Kidney tubule cell (primary cell): ENCODE results near the gene FMO2.
"Not testable (repeated sequence)": the region's sequence is repeated elsewhere in the genome, so short reads cannot be mapped to it uniquely, and the experiment has no call there.

Experiments
- DNase-seq: peaks from one replicate; pipeline ENCODE4 v3.0.0-alpha.2; 2018; ENCODE audit warnings: low spot score

FMO2 gene

GRCh38 chr1:171219346-171220080 is 34.4 kb downstream of the FMO2 start:
- DNase-seq = peak; percentile 37

GRCh38 chr1:171220081-171220420 is 35.0 kb downstream of the FMO2 start:
- DNase-seq = peak; percentile 80

- no peak for DNase-seq
Measured at GRCh38 chr1:171220581-171221054, 35.5 kb downstream of the FMO2 start.

- peak; percentile 28 for DNase-seq
Measured at GRCh38 chr1:171221665-171222591, 36.8 kb downstream of the FMO2 start.

GRCh38 chr1:171222936-171223335 is 37.8 kb downstream of the FMO2 start:
- no peak for DNase-seq

GRCh38 chr1:171224257-171224656 is 39.2 kb downstream of the FMO2 start:
- DNase-seq = peak; percentile 13

GRCh38 chr1:171226747-171227370 is 41.8 kb downstream of the FMO2 start:
- DNase-seq = peak; percentile 73

GRCh38 chr1:171231326-171231725 is 46.2 kb downstream of the FMO2 start:
- DNase-seq = no peak

GRCh38 chr1:171233183-171233582 is 48.1 kb downstream of the FMO2 start:
- DNase-seq = no peak

- DNase-seq = not testable (repeated sequence)
Measured at GRCh38 chr1:171236231-171236630, 51.1 kb downstream of the FMO2 start.

- DNase-seq = no peak
Measured at GRCh38 chr1:171243878-171244277, 58.8 kb downstream of the FMO2 start.

GRCh38 chr1:171245458-171246064 is 60.5 kb downstream of the FMO2 start:
- peak; percentile 49 for DNase-seq

- no peak for DNase-seq
Measured at GRCh38 chr1:171247501-171247900, 62.4 kb downstream of the FMO2 start.

GRCh38 chr1:171248302-171248701 is 63.2 kb downstream of the FMO2 start, which contains the start of gene FMO1:
Gene FMO1, plus strand, starts transcription at chr1:171248494. Its CDS starts 9,594 bp downstream, at chr1:171258088.
- peak; percentile 49 for DNase-seq

GRCh38 chr1:171248841-171249240 is 63.7 kb downstream of the FMO2 start:
- peak; percentile 41 for DNase-seq

GRCh38 chr1:171250263-171250662 is 65.2 kb downstream of the FMO2 start:
- DNase-seq = no peak

- peak; percentile 66 for DNase-seq
Measured at GRCh38 chr1:171251042-171251951, 66.2 kb downstream of the FMO2 start.

GRCh38 chr1:171251952-171252300 is 66.8 kb downstream of the FMO2 start:
- no peak for DNase-seq

GRCh38 chr1:171252482-171252881 is 67.4 kb downstream of the FMO2 start:
- DNase-seq = no peak

- DNase-seq = peak; percentile 55
Measured at GRCh38 chr1:171254859-171255258, 69.8 kb downstream of the FMO2 start.
